Measurements from ENCODE around the gene SGTA.

DNA sequence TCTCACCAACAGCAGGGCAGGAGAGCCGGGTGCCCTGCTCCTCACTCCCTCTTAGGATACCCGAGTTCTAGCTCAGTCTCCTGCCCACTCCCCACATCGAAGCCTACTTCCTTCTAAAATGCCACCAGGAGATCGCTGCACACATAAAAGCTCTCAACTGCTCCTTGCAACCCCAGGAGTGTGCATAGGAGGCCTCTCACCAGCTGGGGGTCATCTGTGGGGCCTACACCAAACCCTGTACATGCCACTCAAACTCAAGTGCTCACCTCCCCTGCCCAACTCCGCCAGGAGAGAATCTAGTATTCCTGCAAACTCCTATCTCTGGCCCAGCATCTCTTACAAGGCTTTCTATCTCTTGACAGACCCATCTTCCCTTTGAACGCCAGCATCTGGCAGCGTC, 2.8 kb downstream of the SGTA start:
- no peak for TF ChIP-seq EP300 (IDR thresholded peaks at IDR 0.05; ENCODE audit: low read depth)
- no peak for TF ChIP-seq CTCF (IDR thresholded peaks at IDR 0.05)

Measured in transverse colon (tissue), 3 donors.